ENCODE data around the gene AK5.

DNA sequence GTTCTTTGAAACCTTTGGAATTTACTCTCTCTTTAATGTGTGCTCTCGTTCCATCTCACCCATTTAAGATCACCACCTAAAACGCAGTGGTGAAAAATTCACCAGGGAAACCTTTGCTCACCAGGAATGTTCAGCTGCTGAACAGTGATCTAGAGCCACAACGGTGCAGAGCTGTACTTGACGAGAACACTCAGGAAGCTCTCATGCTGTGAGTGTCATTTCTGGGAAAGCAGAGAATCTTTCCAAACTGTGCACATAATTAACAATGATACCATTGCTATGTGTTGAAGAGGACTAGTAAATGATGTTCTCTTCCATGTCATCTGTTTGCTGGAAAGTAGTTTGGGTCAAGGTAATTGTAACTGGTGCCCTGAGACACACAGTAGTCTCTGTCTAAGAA, 283.5 kb downstream of the AK5 start:
- TF ChIP-seq, protein P1, sequence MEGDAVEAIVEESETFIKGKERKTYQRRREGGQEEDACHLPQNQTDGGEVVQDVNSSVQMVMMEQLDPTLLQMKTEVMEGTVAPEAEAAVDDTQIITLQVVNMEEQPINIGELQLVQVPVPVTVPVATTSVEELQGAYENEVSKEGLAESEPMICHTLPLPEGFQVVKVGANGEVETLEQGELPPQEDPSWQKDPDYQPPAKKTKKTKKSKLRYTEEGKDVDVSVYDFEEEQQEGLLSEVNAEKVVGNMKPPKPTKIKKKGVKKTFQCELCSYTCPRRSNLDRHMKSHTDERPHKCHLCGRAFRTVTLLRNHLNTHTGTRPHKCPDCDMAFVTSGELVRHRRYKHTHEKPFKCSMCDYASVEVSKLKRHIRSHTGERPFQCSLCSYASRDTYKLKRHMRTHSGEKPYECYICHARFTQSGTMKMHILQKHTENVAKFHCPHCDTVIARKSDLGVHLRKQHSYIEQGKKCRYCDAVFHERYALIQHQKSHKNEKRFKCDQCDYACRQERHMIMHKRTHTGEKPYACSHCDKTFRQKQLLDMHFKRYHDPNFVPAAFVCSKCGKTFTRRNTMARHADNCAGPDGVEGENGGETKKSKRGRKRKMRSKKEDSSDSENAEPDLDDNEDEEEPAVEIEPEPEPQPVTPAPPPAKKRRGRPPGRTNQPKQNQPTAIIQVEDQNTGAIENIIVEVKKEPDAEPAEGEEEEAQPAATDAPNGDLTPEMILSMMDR (conservative IDR thresholded peaks at IDR 0.05; ENCODE audit: low read length), result no peak
- TF ChIP-seq EZH2phosphoT487 (IDR thresholded peaks at IDR 0.05; ENCODE audit: borderline replicate concordance), result no peak

Measured in Loucy (cell line).